ENCODE results near the gene COCH. TPM values are rescaled to one million over a fixed set of nuclear protein-coding genes. Genes with fewer than 3 reads are reported as not detected.
"Not testable (repeated sequence)": the region's sequence is repeated elsewhere in the genome, so short reads cannot be mapped to it uniquely, and the experiment has no call there.

The COCH gene
- total RNA-seq, 1 donor = 0.52 TPM

DNA sequence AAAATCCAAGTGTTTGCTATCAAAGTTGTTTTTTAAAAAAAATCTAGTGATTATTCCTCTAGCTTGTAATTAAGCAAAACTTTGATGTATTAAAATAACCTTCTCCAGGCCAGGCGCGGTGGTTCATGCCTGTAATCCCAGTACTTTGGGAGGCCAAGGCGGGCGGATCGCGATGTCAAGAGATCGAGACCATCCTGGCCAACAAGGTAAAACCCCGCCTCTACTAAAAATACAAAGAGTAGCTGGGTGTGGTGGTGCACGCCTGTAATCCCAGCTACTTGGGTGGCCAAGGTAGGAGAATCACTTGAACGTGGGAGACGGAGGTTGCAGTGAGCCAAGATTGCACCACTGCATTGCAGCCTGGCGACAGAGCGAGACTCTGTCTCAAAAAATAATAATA, 59.6 kb downstream of the COCH start:
- H3K4me1 ChIP-seq (ENCODE audit: insufficient read depth, low read length); H3K9me3 ChIP-seq (ENCODE audit: low read depth, low read length); H3K4me3 ChIP-seq (ENCODE audit: low read length); H3K27me3 ChIP-seq (ENCODE audit: insufficient read depth, low read length): not testable (repeated sequence)

DNA sequence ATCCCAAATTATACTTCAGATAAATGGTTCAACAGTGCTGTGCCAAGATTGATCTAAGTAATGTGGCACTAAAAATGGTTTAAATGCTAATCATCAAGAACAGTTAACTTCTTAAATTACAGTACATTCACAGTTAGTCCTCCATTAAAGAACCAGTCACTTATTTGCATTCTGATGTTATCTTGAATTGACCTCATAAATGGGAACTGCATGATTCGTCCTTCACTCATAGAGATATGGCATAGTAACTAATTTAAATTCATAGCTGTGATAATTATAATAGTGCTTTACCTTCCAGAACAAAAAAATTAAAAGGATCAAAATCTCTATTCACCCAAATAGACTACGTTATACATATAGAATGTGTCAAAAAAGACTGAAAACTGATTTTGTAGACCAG, 61.1 kb downstream of the COCH start:
- Histone ChIP-seq H3K27me3 (ENCODE audit: insufficient read depth, low read length) (no peaks in the 10 kb centered on the region), H3K4me3 (ENCODE audit: low read length) (no peak overlapping the region), H3K9me3 (ENCODE audit: low read depth, low read length) (no peaks in the 10 kb centered on the region), H3K4me1 (ENCODE audit: insufficient read depth, low read length) (no peaks in the 10 kb centered on the region)

DNA sequence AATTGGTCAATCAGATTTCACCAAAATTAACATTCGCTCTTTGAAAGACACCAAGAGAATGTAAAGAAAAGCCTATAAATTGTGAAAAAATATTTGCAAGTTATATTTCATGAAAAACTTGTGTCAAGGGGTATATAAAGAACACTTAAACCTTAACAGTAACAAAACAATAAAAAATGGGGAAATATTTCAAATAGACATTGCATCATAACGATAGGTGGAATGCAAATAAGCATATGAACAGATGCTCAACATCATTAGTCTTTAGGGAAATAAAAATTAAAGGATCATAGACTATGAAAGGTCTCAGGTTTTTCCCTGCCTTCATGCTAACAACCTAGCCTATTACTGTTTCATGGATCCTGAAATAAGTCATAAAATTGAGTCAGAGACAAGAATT, 64.3 kb downstream of the COCH start:
- Histone ChIP-seq H3K4me1 (ENCODE audit: insufficient read depth, low read length) (no peaks in the 10 kb centered on the region), H3K27me3 (ENCODE audit: insufficient read depth, low read length) (no peaks in the 10 kb centered on the region), H3K9me3 (ENCODE audit: low read depth, low read length) (no peaks in the 10 kb centered on the region), H3K4me3 (ENCODE audit: low read length) (no peak overlapping the region)

Other genes starting within 250 kb of the COCH start
- 13.0 TPM for gene AP4S1, start 151.1 kb downstream of the COCH start, total RNA-seq
- gene STRN3, start 151.8 kb downstream of the COCH start, total RNA-seq = 27.9 TPM

Measured in mononuclear cell (primary cell).